GM23248 (cell line): ENCODE measurements around the gene YPEL1. TPM values are rescaled to one million over a fixed set of nuclear protein-coding genes. Genes with fewer than 3 reads are reported as not detected.
A peak's percentile ranks its signal among the peaks of the same experiment; 100 is the strongest.

Experiments used
- DNase-seq: peaks from one replicate; pipeline ENCODE4 v3.0.0-alpha.2; 2015
- H2AFZ ChIP-seq: fragments of 200-600 bp; sonication (generic); 2 replicates; pipeline ENCODE4 v1.6.1; 2016; ENCODE audit warnings: antibody characterized with exemption
- H3F3A ChIP-seq: fragments of 200-600 bp; sonication (generic); 2 replicates; pipeline ENCODE4 v1.6.1; 2016; ENCODE audit warnings: mild to moderate bottlenecking, antibody characterized with exemption, mixed run types; ENCODE audit not compliant: insufficient read depth
- H3K27ac ChIP-seq: fragments of 200-600 bp; sonication (generic); 2 replicates; pipeline ENCODE4 v1.5.1; 2016; ENCODE audit warnings: mild to moderate bottlenecking
- H3K27me3 ChIP-seq: fragments of 200-600 bp; sonication (generic); replicated peaks from 2 replicates; pipeline ENCODE4 v1.6.1; 2016; ENCODE audit warnings: mild to moderate bottlenecking; ENCODE audit not compliant: insufficient read depth
- H3K36me3 ChIP-seq: fragments of 200-600 bp; sonication (generic); 2 replicates; pipeline ENCODE4 v1.6.1; 2016; ENCODE audit warnings: low read depth, mild to moderate bottlenecking
- H3K4me1 ChIP-seq: fragments of 200-600 bp; sonication (generic); 2 replicates; pipeline ENCODE4 v1.6.1; 2016; ENCODE audit warnings: mild to moderate bottlenecking; ENCODE audit not compliant: insufficient read depth
- H3K4me2 ChIP-seq: fragments of 200-600 bp; sonication (generic); one replicate; pipeline ENCODE4 v1.6.1; 2016; ENCODE audit warnings: mild to moderate bottlenecking; ENCODE audit not compliant: unreplicated experiment
- H3K4me3 ChIP-seq: fragments of 200-600 bp; sonication (generic); 2 replicates; pipeline ENCODE4 v1.5.1; 2016; ENCODE audit warnings: mild to moderate bottlenecking
- H3K79me2 ChIP-seq: fragments of 200-600 bp; sonication (generic); 2 replicates; pipeline ENCODE4 v1.6.1; 2016; ENCODE audit warnings: mild to moderate bottlenecking; ENCODE audit not compliant: insufficient read depth
- H3K9ac ChIP-seq: fragments of 200-600 bp; sonication (generic); 2 replicates; pipeline ENCODE4 v1.6.1; 2016; ENCODE audit warnings: mild to moderate bottlenecking
- H3K9me2 ChIP-seq: fragments of 200-600 bp; sonication (generic); 2 replicates; pipeline ENCODE4 v1.6.1; 2016; ENCODE audit warnings: mixed run types, mild to moderate bottlenecking, moderate library complexity; ENCODE audit not compliant: insufficient read depth
- H3K9me3 ChIP-seq: fragments of 200-600 bp; sonication (generic); one replicate; pipeline ENCODE4 v1.6.1; 2017; ENCODE audit warnings: low read depth
- H4K20me1 ChIP-seq: fragments of 200-600 bp; sonication (generic); 2 replicates; pipeline ENCODE4 v1.6.0; 2016; ENCODE audit not compliant: insufficient read depth
- EZH2 ChIP-seq: fragments of 200-600 bp; sonication (generic); IDR thresholded peaks from 2 replicates; pipeline ENCODE4 v1.6.1; 2018; ENCODE audit warnings: antibody characterized with exemption, mild to moderate bottlenecking; ENCODE audit not compliant: insufficient read depth, poor library complexity, severe bottlenecking
- EZH2phosphoT487 ChIP-seq: fragments of 200-600 bp; sonication (generic); IDR thresholded peaks from 2 replicates; pipeline ENCODE4 v1.6.1; 2018; ENCODE audit warnings: antibody characterized with exemption, moderate library complexity, mild to moderate bottlenecking, low read depth; ENCODE audit not compliant: insufficient read depth
- WGBS, 2 experiments: methylation state at CpG; one replicate each; pipeline ENCODE4 v1.1.6; 2015 to 2017; ENCODE audit warnings: low lambda C conversion rate in 2 of 2, low coverage in 1 of 2; ENCODE audit errors: missing lambda C conversion rate in 2 of 2; 5-methylcytosine and 5-hydroxymethylcytosine counted together
- in situ Hi-C: fragments of 300-500 bp; cut with MboI; formaldehyde crosslinking; loops from 2 replicates; pipeline ENCODE4 v1.15.0; 2020
- polyA plus RNA-seq: library from polyadenylated mRNA; unstranded; fragments of >200 nt; fragmentation: Nextera tagmentation; extraction: Ambion mirVana; gene quantifications from 2 replicates; pipeline ENCODE4 v1.2.1, GENCODE V29; 2016
- total RNA-seq: library from RNA; depleted of rRNA; stranded (reverse); fragments of >200 nt; shearing (Covaris generic); gene quantifications from 2 replicates; pipeline ENCODE4 v1.2.3, GENCODE V29; 2014

YPEL1 gene
- total and polyA plus RNA-seq, 2 experiments from 2014 or later = 0.22 to 1.1 TPM

DNA sequence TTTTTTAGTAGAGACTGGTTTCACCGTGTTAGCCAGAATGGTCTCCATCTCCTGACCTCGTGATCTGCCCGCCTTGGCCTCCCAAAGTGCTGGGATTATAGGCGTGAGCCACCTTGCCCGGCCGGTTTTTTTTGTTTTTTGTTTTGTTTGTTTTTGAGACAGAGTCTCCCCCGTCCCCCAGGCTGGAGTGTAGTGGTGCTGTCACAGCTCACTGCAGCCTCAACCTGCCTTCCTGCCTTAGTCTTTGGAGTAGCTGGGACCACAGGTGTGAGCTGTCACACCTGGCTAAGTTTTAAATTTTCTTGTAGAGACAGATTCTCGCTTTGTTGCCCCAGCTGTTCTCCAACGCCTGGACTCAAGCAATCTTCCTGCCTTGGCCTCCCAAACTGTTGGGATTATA, 66.6 kb downstream of the YPEL1 start:
- H3K4me1 ChIP-seq = 0 out of 2 replicates have a peak, but pooled peaks cover 8% of the 10 kb centered on the region
- 95 to 96% methylated on average over 9 of the region's 9 CpGs for WGBS, 2 experiments
- TF ChIP-seq EZH2 (no peak), EZH2phosphoT487 (no peak)
- H3K9me3 ChIP-seq = no peaks in the 10 kb centered on the region
- peaks cover 42% of the 10 kb centered on the region for H3K79me2 ChIP-seq
- no peak overlapping the region for H3K4me3 ChIP-seq
- DNase-seq = no peak
- H3K4me2 ChIP-seq = no peak overlapping the region
- in situ Hi-C loops = no loop called here
- no peaks in the 10 kb centered on the region for H3K9me2 ChIP-seq
- no peaks in the 10 kb centered on the region for H3K27me3 ChIP-seq
- no peaks in the 10 kb centered on the region for H3F3A ChIP-seq
- H4K20me1 ChIP-seq = no peaks in the 10 kb centered on the region
- H3K27ac ChIP-seq = no peak overlapping the region
- H3K9ac ChIP-seq = no peak overlapping the region
- H2AFZ ChIP-seq = no peak overlapping the region
- H3K36me3 ChIP-seq = peaks cover 17% of the 10 kb centered on the region; the same call in 1 of the 2 replicates

DNA sequence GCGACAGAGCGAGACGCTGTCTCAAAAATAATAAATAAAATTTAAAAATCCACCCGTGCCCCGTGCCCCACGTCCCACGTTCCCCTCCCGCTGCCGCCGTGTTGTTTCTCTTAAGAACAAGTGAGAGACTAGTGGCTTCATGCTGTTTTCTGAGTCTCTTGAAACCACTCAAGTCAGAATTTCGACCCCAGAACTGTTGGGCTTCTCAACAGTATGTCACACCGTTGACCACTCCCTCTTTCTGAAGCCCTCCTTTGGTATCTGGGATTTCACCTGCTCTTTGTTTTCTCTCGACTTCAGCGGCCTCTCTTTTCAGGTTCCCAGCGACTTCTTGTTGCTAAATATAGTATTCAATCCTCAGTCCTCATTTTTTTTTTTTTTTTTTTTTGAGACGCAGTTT, 68.8 kb downstream of the YPEL1 start:
- Histone ChIP-seq H3K4me1 (0 out of 2 replicates have a peak, but pooled peaks cover 8% of the 10 kb centered on the region), H3K27ac (peak overlapping the region; percentile 63), H3K9me2 (no peaks in the 10 kb centered on the region), H3K9me3 (no peaks in the 10 kb centered on the region), H3K4me2 (peak overlapping the region; percentile 75), H2AFZ (peak overlapping the region; percentile 94), H3K9ac (peak overlapping the region; percentile 85), H3F3A (no peaks in the 10 kb centered on the region), H3K36me3 (peaks cover 9% of the 10 kb centered on the region; the same call in 1 of the 2 replicates), H3K4me3 (peak overlapping the region; percentile 97), H3K27me3 (no peaks in the 10 kb centered on the region), H3K79me2 (peaks cover 42% of the 10 kb centered on the region), H4K20me1 (no peaks in the 10 kb centered on the region)
- TF ChIP-seq EZH2 (no peak), EZH2phosphoT487 (no peak)
- 21 to 34% methylated on average over 8 to 16 of the region's 16 CpGs for WGBS, 2 experiments
- DNase-seq = peak; percentile 27
- in situ Hi-C loops = no loop called here

DNA sequence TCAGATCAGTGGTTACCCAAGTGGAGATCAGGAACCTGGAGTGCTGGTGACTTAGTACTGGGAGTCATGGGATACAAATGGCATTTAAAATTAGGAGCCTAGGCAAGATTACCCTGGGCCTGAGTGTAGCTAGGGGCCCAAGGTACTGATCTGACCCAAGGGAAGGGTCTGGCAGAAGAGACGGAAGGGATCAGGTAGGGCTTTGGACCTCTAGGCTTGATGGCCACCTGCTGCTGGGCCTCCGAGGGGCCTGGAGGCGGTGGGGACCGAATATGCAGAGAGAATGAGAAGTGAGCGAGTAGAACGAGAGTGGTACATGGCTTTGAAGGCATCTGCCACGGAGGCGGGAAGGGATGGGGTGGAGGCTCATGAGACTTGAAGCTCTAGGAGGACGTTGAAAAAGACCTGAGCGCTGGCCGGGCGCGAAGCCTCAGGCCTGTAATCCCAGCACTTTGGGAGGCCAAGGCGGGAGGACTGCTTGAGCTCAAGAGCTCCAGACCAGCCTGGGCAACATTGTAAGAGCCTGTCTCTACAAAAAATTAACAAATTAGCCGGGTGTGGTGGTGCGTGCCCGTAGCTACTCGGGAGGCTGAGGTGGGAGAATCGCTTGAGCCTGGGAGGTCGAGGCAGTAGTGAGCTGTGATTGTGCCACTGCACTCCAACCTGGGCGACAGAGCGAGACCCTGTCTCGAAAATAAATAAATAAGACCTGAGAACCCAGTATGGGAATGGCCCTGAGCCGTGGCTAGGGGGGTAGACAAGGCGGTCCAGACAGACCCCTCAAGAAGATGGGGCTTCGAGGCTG, 70.3 kb downstream of the YPEL1 start:
- no peaks in the 10 kb centered on the region for H4K20me1 ChIP-seq
- H3K9ac ChIP-seq = peak overlapping the region; percentile 85; the same call in 1 of the 2 replicates

DNA sequence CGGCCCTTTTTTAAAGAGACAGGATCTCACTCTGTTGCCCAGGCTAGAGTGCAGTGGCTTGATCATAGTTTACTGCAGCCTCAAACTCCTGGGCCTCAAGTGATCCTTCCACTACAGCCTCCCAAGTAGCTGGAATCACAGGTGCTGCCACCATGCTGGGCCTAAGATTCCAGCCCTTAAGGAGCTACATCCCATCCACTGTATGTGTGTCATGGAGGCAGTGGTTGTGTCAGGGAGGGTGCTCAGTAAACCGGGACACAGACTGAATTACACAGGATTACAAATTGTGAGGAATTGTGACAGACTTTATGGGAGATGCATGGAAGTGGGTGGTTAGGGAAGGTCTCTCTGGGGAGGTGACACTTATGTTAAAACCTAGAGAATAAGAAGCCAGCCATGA, 71.9 kb downstream of the YPEL1 start:
- Histone ChIP-seq H3K4me3 (no peak overlapping the region), H3K4me1 (0 out of 2 replicates have a peak, but pooled peaks cover 8% of the 10 kb centered on the region), H3K9me2 (no peaks in the 10 kb centered on the region), H3K27me3 (no peaks in the 10 kb centered on the region), H2AFZ (no peak overlapping the region), H3K9ac (no peak overlapping the region), H3K9me3 (no peaks in the 10 kb centered on the region), H3K4me2 (no peak overlapping the region), H4K20me1 (no peaks in the 10 kb centered on the region), H3K36me3 (no peaks in the 10 kb centered on the region), H3F3A (no peaks in the 10 kb centered on the region), H3K79me2 (peaks cover 23% of the 10 kb centered on the region), H3K27ac (no peak overlapping the region)
- TF ChIP-seq EZH2phosphoT487 = no peak
- no peak for TF ChIP-seq EZH2
- DNase-seq = no peak
- in situ Hi-C loops = no loop called here
- 92 to 96% methylated on average over 2 of the region's 2 CpGs for WGBS, 2 experiments

More for the DNA sequence above, 70.3 kb downstream of the YPEL1 start:
- TF ChIP-seq EZH2 = no peak
- TF ChIP-seq EZH2phosphoT487 = no peak
- no peaks in the 10 kb centered on the region for H3K9me3 ChIP-seq
- H3K27me3 ChIP-seq = no peaks in the 10 kb centered on the region
- H3K9me2 ChIP-seq = no peaks in the 10 kb centered on the region
- in situ Hi-C loops = no loop called here
- DNase-seq = no peak
- WGBS, 2 experiments = 74 to 77% methylated on average over 26 of the region's 26 CpGs
- peak overlapping the region; percentile 94 for H2AFZ ChIP-seq
- H3K27ac ChIP-seq = peak overlapping the region; percentile 63
- peak overlapping the region; percentile 75 for H3K4me2 ChIP-seq
- H3K36me3 ChIP-seq = no peaks in the 10 kb centered on the region
- H3K4me3 ChIP-seq = peak overlapping the region; percentile 97
- H3K79me2 ChIP-seq = peaks cover 35% of the 10 kb centered on the region
- no peaks in the 10 kb centered on the region for H3F3A ChIP-seq
- 0 out of 2 replicates have a peak, but pooled peaks cover 8% of the 10 kb centered on the region for H3K4me1 ChIP-seq
